ENCODE results near the gene TPMT. TPM values are rescaled to one million over a fixed set of nuclear protein-coding genes. Genes with fewer than 3 reads are reported as not detected.
A peak's percentile ranks its signal among the peaks of the same experiment; 100 is the strongest.

Gene TPMT
- total RNA-seq, 1 donor from 2014 or later = 12.0 TPM

- ATAC-seq = peak; percentile 99
- intact Hi-C loops (cut with DNase I) = loop anchor here (2.0 to 10.0 kb wide), 5 partner anchors 136 to 965 kb away; partner anchors contain the start of gene KIF13A
- DNase-seq (ENCODE audit: missing footprints) = peak; percentile 92
These were observed 32.5 kb downstream of the TPMT start, which contains the start of gene NHLRC1 for GRCh38 chr6:18122128-18123093. NHLRC1 (minus strand) TSS chr6:18122677; CDS start chr6:18122606, 71 bp downstream.

GRCh38 chr6:18121580-18122127, 33.2 kb downstream of the TPMT start:
- no peak for DNase-seq (ENCODE audit: missing footprints)
- ATAC-seq = peak; percentile 4
- intact Hi-C loops (cut with DNase I) = loop anchor here (2.0 to 10.0 kb wide), 5 partner anchors 135 to 964 kb away; partner anchors contain the start of gene KIF13A

GRCh38 chr6:18119236-18119635, 35.6 kb downstream of the TPMT start:
- ATAC-seq (no peak), DNase-seq (ENCODE audit: missing footprints) (no peak)
- intact Hi-C loops (cut with DNase I) = no loop called here

- DNase-seq (ENCODE audit: missing footprints) (no peak), ATAC-seq (no peak)
- intact Hi-C loops (cut with DNase I) = no loop called here
These were observed 36.5 kb downstream of the TPMT start for GRCh38 chr6:18118330-18118729.

GRCh38 chr6:18117136-18117535, 37.7 kb downstream of the TPMT start:
- intact Hi-C loops (cut with DNase I) = no loop called here
- ATAC-seq (no peak), DNase-seq (ENCODE audit: missing footprints) (no peak)

GRCh38 chr6:18115356-18115755, 39.5 kb downstream of the TPMT start:
- DNase-seq (ENCODE audit: missing footprints) (no peak), ATAC-seq (no peak)
- intact Hi-C loops (cut with DNase I) = no loop called here

GRCh38 chr6:18110162-18110561, 44.7 kb downstream of the TPMT start:
- intact Hi-C loops (cut with DNase I) = no loop called here
- DNase-seq (ENCODE audit: missing footprints) = no peak
- no peak for ATAC-seq

GRCh38 chr6:18107061-18107460, 47.8 kb downstream of the TPMT start:
- intact Hi-C loops (cut with DNase I) = no loop called here
- ATAC-seq (no peak), DNase-seq (ENCODE audit: missing footprints) (no peak)

GRCh38 chr6:18102783-18103509, 51.9 kb downstream of the TPMT start:
- no peak for ATAC-seq
- intact Hi-C loops (cut with DNase I) = no loop called here
- no peak for DNase-seq (ENCODE audit: missing footprints)

GRCh38 chr6:18101873-18102272, 53.0 kb downstream of the TPMT start:
- intact Hi-C loops (cut with DNase I) = no loop called here
- ATAC-seq = no peak
- no peak for DNase-seq (ENCODE audit: missing footprints)

GRCh38 chr6:18101271-18101670, 53.6 kb downstream of the TPMT start:
- no peak for ATAC-seq
- DNase-seq (ENCODE audit: missing footprints) = no peak
- intact Hi-C loops (cut with DNase I) = no loop called here

- intact Hi-C loops (cut with DNase I) = no loop called here
- no peak for ATAC-seq
- no peak for DNase-seq (ENCODE audit: missing footprints)
These were observed 54.6 kb downstream of the TPMT start for GRCh38 chr6:18100296-18100695.

- DNase-seq (ENCODE audit: missing footprints) = no peak
These were observed 55.4 kb downstream of the TPMT start for GRCh38 chr6:18099511-18099910.

GRCh38 chr6:18096423-18096822, 58.5 kb downstream of the TPMT start:
- intact Hi-C loops (cut with DNase I) = no loop called here
- ATAC-seq (no peak), DNase-seq (ENCODE audit: missing footprints) (no peak)

More at GRCh38 chr6:18099511-18099910, 55.4 kb downstream of the TPMT start:
- intact Hi-C loops (cut with DNase I) = no loop called here
- ATAC-seq = no peak

GRCh38 chr6:18091382-18091781, 63.5 kb downstream of the TPMT start:
- ATAC-seq (no peak), DNase-seq (ENCODE audit: missing footprints) (no peak)
- intact Hi-C loops (cut with DNase I) = no loop called here

- intact Hi-C loops (cut with DNase I) = no loop called here
- DNase-seq (ENCODE audit: missing footprints) (no peak), ATAC-seq (no peak)
These were observed 64.5 kb downstream of the TPMT start for GRCh38 chr6:18090349-18090786.

GRCh38 chr6:18088419-18089296, 66.2 kb downstream of the TPMT start:
- intact Hi-C loops (cut with DNase I) = no loop called here

GRCh38 chr6:18087396-18088165, 67.3 kb downstream of the TPMT start:
- DNase-seq (ENCODE audit: missing footprints) = no peak
- intact Hi-C loops (cut with DNase I) = no loop called here
- no peak for ATAC-seq

More at GRCh38 chr6:18088419-18089296, 66.2 kb downstream of the TPMT start:
- DNase-seq (ENCODE audit: missing footprints) = no peak
- ATAC-seq = no peak

All from Right ventricle myocardium inferior (tissue), 1 donor.